Measurements from ENCODE around the gene SAP30L.

- no peak for TF ChIP-seq CTCF (conservative IDR thresholded peaks at IDR 0.05; ENCODE audit: low read depth in 2 of 2)
- TF ChIP-seq POLR2AphosphoS5 (IDR thresholded peaks at IDR 0.05; ENCODE audit: low read depth), result no peak
- no peak for TF ChIP-seq CREB1 (CRISPR knock-in tag; IDR thresholded peaks at IDR 0.05; ENCODE audit: low read depth)
- no peak for TF ChIP-seq REST (IDR thresholded peaks at IDR 0.05; ENCODE audit: unreplicated experiment)
- no peak for TF ChIP-seq EZH2phosphoT487 (IDR thresholded peaks at IDR 0.05; ENCODE audit: unreplicated experiment)
- TF ChIP-seq EZH2 (IDR thresholded peaks at IDR 0.05; ENCODE audit: low read depth, unreplicated experiment), result no peak
- no peak for TF ChIP-seq JUNB (IDR thresholded peaks at IDR 0.05; ENCODE audit: unreplicated experiment)
- TF ChIP-seq, protein P1, sequence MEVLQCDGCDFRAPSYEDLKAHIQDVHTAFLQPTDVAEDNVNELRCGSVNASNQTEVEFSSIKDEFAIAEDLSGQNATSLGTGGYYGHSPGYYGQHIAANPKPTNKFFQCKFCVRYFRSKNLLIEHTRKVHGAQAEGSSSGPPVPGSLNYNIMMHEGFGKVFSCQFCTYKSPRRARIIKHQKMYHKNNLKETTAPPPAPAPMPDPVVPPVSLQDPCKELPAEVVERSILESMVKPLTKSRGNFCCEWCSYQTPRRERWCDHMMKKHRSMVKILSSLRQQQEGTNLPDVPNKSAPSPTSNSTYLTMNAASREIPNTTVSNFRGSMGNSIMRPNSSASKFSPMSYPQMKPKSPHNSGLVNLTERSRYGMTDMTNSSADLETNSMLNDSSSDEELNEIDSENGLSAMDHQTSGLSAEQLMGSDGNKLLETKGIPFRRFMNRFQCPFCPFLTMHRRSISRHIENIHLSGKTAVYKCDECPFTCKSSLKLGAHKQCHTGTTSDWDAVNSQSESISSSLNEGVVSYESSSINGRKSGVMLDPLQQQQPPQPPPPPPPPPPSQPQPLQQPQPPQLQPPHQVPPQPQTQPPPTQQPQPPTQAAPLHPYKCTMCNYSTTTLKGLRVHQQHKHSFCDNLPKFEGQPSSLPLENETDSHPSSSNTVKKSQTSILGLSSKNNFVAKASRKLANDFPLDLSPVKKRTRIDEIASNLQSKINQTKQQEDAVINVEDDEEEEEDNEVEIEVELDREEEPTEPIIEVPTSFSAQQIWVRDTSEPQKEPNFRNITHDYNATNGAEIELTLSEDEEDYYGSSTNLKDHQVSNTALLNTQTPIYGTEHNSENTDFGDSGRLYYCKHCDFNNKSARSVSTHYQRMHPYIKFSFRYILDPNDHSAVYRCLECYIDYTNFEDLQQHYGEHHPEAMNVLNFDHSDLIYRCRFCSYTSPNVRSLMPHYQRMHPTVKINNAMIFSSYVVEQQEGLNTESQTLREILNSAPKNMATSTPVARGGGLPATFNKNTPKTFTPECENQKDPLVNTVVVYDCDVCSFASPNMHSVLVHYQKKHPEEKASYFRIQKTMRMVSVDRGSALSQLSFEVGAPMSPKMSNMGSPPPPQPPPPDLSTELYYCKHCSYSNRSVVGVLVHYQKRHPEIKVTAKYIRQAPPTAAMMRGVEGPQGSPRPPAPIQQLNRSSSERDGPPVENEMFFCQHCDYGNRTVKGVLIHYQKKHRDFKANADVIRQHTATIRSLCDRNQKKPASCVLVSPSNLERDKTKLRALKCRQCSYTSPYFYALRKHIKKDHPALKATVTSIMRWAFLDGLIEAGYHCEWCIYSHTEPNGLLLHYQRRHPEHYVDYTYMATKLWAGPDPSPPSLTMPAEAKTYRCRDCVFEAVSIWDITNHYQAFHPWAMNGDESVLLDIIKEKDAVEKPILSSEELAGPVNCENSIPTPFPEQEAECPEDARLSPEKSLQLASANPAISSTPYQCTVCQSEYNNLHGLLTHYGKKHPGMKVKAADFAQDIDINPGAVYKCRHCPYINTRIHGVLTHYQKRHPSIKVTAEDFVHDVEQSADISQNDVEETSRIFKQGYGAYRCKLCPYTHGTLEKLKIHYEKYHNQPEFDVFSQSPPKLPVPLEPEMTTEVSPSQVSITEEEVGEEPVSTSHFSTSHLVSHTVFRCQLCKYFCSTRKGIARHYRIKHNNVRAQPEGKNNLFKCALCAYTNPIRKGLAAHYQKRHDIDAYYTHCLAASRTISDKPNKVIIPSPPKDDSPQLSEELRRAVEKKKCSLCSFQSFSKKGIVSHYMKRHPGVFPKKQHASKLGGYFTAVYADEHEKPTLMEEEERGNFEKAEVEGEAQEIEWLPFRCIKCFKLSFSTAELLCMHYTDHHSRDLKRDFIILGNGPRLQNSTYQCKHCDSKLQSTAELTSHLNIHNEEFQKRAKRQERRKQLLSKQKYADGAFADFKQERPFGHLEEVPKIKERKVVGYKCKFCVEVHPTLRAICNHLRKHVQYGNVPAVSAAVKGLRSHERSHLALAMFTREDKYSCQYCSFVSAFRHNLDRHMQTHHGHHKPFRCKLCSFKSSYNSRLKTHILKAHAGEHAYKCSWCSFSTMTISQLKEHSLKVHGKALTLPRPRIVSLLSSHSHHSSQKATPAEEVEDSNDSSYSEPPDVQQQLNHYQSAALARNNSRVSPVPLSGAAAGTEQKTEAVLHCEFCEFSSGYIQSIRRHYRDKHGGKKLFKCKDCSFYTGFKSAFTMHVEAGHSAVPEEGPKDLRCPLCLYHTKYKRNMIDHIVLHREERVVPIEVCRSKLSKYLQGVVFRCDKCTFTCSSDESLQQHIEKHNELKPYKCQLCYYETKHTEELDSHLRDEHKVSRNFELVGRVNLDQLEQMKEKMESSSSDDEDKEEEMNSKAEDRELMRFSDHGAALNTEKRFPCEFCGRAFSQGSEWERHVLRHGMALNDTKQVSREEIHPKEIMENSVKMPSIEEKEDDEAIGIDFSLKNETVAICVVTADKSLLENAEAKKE (CRISPR knock-in tag; IDR thresholded peaks at IDR 0.05), result no peak
- no peak for TF ChIP-seq STAT1 (IDR thresholded peaks at IDR 0.05; ENCODE audit: unreplicated experiment)
These were observed 32.9 kb upstream of the SAP30L start for GRCh38 chr5:154412925-154413324.
